Right ventricle myocardium superior (tissue), 1 donor: Measurements from ENCODE around the gene LRRC41. TPM values are rescaled to one million over a fixed set of nuclear protein-coding genes. Genes with fewer than 3 reads are reported as not detected.

Experiments
- ATAC-seq: fragments of 200-7000 bp; cut with Tn5 transposase; one replicate; pipeline ENCODE4 v1.9.1; 2020; ENCODE audit warnings: mild to moderate bottlenecking; ENCODE audit not compliant: poor library complexity
- DNase-seq: peaks from one replicate; pipeline ENCODE4 v3.0.0-alpha.2; 2020
- intact Hi-C: fragments of 100-400 bp; cut with DNase I; formaldehyde crosslinking; loops from one replicate; pipeline ENCODE4 v1.11.2; 2022
- total RNA-seq: library from RNA; stranded (reverse); fragmentation: NEBNext Ultra II Directional; extraction: Animal tissue kit (Norgen Biotek cat#: 25700); gene quantifications from one replicate; pipeline ENCODE4 v1.2.1, GENCODE V29; 2021
- donor health status: DM: no; HTN: yes; CAD: no; lungs with severe emphysema.

Gene LRRC41
- total RNA-seq, 1 donor from 2014 or later = 33.6 TPM

DNA sequence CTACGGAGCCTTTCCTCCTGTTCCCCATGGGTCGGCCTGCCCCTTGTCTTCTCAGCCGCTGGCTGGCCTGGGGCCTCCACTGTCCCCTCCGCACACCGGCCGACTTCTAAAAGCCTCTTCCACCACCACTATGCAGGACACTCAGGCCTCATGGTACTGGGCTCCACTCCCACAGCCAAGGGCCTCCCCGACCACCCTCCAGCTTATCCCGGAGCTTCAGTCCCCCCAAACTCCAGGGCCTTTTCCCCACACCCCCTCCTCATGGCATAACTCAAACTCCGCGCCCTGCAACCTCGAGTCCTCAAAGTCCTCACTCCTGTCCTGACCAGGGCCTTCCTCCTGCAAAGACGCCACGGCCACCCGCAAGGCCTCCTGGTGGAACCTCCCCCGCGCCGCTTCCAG lies 2.0 kb downstream of the LRRC41 start:
- DNase-seq = no peak
- intact Hi-C loops = loop anchor here (5.0 kb wide), 1 partner anchor 41 kb away; the partner anchor contains the start of gene NSUN4
- no peak for ATAC-seq

DNA sequence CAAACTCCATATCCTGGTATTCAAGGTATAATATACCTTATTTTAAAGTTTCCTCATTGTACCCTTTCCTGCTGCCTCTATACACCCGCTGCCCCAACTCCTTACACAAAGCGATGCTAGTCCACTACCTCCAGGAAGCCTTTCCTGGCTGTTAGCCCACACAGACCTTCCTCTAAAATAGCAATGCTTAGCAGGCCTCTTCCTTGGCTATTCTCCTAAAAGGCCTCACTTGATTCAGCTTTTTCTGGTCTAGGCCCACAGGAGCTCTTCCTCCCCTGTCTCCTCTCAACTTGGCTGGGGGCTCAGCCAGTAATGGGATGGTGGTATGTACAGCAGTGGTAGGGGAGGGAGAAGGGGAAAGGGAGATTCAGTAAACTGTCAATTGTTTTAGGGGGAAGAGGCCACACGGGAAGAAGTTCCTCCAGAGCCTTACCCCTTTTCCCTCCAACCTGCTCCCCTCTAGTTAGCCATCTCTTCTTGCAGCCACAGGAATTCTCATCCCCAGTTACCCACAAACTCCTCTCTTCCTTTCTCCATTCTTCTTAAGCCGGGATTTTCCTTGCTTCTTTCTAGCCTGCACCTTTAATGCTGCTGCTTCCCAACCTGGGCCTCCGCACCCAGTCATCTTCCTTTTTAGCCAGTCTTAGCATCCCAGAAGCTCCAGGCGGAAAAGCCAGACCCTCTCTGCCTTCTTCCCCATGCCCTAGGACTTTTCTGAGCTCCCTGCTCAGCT lies 2.6 kb downstream of the LRRC41 start:
- ATAC-seq (no peak), DNase-seq (no peak)
- intact Hi-C loops = loop anchor here (5.0 kb wide), 1 partner anchor 41 kb away; the partner anchor contains the start of gene NSUN4

DNA sequence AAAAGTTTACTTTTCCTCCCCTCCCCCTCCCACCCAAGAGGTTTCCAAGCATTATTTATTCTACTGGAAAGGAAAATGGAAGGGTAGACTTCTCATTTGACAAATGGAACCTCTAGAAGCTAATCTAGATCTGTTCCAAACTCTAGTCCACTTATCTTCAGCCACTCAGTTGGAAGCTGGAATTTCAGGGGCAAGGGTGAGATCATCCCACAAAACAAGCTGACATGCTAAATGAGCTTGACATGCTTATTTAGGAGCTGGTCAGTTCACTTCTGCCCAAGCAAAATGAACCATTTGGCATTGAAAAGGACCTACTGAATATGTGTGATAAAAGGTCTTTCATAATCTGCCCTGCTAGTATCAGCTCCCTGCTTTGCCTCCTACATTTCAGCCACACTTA lies 5.0 kb downstream of the LRRC41 start:
- intact Hi-C loops = no loop called here
- ATAC-seq = no peak
- no peak for DNase-seq

DNA sequence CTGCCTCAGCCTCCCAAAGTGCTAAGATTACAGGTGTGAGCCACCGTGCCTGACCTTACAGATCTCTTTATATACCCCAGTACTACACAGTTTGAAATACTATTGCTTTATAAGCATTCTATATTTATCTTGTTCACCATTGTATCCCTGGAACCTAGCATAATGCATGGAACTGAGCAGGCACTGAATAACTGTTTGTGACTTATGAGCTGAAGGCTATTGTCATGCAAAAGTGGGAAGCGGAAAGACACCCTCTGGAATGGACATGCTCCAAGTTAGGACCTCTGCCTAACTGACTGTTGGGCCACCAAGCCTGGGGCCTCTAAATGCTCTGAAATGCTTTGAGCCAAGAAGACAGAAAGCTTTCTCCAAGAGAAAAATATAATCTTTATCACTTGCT lies 8.1 kb downstream of the LRRC41 start:
- no peak for ATAC-seq
- DNase-seq = no peak
- intact Hi-C loops = no loop called here

DNA sequence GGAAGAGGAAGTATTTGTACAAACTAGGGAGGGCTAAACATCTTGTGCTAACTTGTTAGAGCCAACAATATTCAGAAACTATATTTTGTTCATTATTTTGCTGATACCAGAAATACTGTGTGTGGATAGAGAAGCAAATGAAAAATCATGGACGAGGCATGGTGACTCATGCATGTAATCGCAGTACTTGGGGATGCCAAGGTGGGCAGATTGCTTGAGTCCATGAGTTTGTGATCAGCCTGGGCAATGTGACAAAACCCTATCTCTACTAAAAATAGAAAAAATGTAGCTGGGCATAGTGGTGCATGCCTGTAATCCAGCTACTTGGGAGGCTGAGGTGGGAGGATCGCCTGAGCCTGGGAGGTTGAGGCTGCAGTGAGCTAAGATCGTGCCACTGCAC lies 13.4 kb downstream of the LRRC41 start:
- DNase-seq (no peak), ATAC-seq (no peak)
- intact Hi-C loops = no loop called here

- intact Hi-C loops = no loop called here
- no peak for ATAC-seq
Measured at GRCh38 chr1:46289134-46289494, 14.3 kb downstream of the LRRC41 start.

GRCh38 chr1:46288485-46289133 lies 14.8 kb downstream of the LRRC41 start:
- intact Hi-C loops = no loop called here
- ATAC-seq (no peak), DNase-seq (no peak)

More at GRCh38 chr1:46289134-46289494, 14.3 kb downstream of the LRRC41 start:
- DNase-seq = no peak

DNA sequence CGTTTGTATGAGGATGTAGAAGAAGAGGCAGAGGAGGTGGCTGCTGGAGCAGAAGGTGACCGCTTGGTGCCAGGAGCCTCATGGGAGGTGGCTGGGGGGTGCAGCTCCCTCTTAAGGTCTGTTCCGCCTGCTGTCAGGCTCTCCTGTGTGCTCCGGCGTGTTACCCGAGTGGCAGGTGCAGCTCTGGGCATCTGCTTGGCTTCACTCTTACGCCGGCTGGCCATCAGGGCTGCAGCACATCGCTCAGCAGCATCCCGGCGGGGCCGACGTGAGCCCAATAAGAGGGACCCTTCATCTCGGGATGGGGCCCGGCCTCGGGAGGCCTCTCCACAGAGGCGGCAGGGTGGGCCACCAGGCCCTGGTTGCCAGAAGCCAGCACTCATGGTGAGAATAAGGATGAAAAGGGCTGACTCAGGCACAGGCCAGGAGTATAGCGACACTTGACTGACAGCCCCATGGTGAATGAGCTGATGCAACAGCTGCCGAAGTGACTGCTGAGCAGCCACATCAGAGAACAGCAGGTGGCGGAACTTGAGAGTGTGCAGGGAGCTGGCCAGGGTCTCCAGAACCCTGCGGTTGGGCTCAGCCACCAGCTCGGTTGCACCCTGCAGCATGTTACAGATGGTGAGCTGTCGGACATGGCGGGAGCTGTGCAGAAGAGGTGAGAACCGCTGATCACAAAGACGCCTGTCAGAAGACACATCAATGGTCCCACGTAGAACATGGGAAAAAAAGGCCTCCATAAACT lies 17.5 kb downstream of the LRRC41 start:
- DNase-seq = no peak
- intact Hi-C loops = no loop called here
- ATAC-seq = no peak

GRCh38 chr1:46284597-46285564 lies 18.5 kb downstream of the LRRC41 start:
- ATAC-seq = no peak
- no peak for DNase-seq
- intact Hi-C loops = no loop called here

GRCh38 chr1:46284058-46284457 lies 19.4 kb downstream of the LRRC41 start:
- no peak for ATAC-seq
- intact Hi-C loops = no loop called here

DNA sequence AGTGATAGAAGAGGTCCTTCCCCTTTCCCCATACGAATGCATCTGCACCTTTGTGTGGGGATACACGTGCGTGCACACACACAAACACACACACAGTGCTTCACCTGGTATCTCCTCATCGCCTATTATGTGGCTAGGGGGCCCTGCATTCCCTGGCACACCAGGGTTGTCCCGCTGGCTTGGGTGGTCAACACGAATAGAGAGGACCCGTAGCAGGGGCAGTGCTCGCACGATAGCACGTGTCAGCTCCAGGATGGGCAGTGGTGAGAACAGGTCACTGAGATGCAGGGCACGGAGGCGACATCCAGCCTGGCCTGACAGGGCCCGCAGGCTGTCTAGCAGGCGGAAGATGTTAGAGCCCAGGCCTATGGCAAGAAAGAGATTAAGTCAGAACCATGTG lies 22.4 kb downstream of the LRRC41 start:
- DNase-seq = no peak
- intact Hi-C loops = no loop called here
- ATAC-seq = no peak

More at GRCh38 chr1:46284058-46284457, 19.4 kb downstream of the LRRC41 start:
- DNase-seq = no peak

GRCh38 chr1:46280092-46280491 lies 23.3 kb downstream of the LRRC41 start:
- ATAC-seq = no peak
- DNase-seq = no peak
- intact Hi-C loops = no loop called here

- no peak for DNase-seq
- no peak for ATAC-seq
- intact Hi-C loops = no loop called here
Measured at GRCh38 chr1:46278807-46279206, 24.6 kb downstream of the LRRC41 start.

DNA sequence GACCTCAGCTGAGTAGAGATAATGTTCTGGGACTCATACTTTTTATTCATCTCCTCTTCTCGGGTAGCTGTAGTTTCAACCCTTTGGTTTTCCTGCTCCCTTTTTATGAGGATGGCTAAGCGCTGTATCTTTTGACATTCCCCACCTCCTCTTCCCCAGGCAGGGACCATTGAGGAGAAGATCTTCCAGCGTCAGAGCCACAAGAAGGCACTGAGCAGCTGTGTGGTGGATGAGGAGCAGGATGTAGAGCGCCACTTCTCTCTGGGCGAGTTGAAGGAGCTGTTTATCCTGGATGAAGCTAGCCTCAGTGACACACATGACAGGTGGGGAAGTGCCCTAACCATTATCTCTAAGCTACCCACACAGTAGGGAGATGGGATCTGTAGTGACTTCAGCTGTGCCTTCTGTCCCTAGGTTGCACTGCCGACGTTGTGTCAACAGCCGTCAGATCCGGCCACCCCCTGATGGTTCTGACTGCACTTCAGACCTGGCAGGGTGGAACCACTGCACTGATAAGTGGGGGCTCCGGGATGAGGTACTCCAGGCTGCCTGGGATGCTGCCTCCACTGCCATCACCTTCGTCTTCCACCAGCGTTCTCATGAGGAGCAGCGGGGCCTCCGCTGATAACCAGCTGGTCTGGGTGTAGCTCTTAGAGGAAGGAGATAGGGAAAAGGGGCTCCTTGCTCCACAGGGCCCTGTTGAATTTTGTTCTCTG lies 25.6 kb downstream of the LRRC41 start:
- ATAC-seq = no peak
- intact Hi-C loops = no loop called here
- no peak for DNase-seq

DNA sequence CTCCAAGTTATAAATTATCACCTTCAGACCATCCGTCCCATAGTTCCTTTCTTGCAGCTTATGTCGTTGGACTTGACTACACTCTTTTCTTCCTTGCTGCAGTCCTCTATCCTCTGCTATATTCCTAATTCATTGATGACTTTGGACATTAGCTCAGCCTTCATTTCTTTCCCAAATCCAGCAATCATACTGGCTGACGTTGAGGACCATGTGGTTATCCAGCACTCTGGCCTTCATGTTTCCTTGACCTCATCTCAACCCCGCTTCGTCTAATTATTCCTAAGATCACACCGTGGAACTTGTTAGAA lies 28.4 kb downstream of the LRRC41 start:
- intact Hi-C loops = no loop called here
- DNase-seq (no peak), ATAC-seq (no peak)

GRCh38 chr1:46274225-46275029 lies 29.0 kb downstream of the LRRC41 start:
- DNase-seq (no peak), ATAC-seq (no peak)
- intact Hi-C loops = no loop called here

DNA sequence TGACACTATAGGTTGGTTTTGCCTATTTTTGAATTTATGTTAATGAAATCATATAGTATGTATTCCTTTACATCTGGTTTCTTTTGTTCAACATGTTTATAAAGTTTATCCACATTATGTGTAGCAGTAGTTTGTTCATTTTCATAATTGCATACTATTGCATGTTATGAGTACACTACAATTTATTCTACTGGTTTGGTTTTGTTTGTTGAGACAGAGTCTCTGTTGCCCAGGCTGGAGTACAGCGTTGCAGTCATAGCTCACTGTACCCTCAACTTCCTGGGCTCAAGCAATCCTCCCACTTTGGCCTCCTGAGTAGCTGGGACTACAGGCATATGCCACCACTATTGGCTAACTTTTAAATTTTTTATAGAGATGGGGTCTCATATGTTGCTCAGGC lies 34.8 kb downstream of the LRRC41 start:
- DNase-seq (no peak), ATAC-seq (no peak)
- intact Hi-C loops = no loop called here
